Effector CD8-positive, alpha-beta T cell (primary cell): ENCODE data around the gene SIRT5.
A peak's percentile ranks its signal among the peaks of the same experiment; 100 is the strongest.

Experiments
- DNase-seq: peaks from one replicate; lab custom pipeline; 2025; lab: John Stamatoyannopoulos, UW
- total RNA-seq, 4 experiments: gene quantifications; one replicate each; lab custom pipeline; 2026; lab: John Stamatoyannopoulos, UW

The SIRT5 gene
- total RNA-seq = 22.8 to 31.5 (median 24.2) reads per million in 4 experiments

GRCh38 chr6:13574571-13575376 is at the start of gene SIRT5:
Gene SIRT5 (plus strand): TSS chr6:13574601. CDS start chr6:13584111, 9,510 bp downstream.
- DNase-seq = peak; percentile 53

GRCh38 chr6:13524801-13525508 is 49.4 kb upstream of the SIRT5 start:
- DNase-seq = no peak

GRCh38 chr6:13526357-13526726 is 48.1 kb upstream of the SIRT5 start:
- no peak for DNase-seq

GRCh38 chr6:13526727-13527670 is 47.4 kb upstream of the SIRT5 start:
- peak; percentile 27 for DNase-seq

- DNase-seq = no peak
Measured at GRCh38 chr6:13527671-13528056, 46.7 kb upstream of the SIRT5 start.

- DNase-seq = no peak
Measured at GRCh38 chr6:13528232-13528631, 46.2 kb upstream of the SIRT5 start.

- DNase-seq = no peak
Measured at GRCh38 chr6:13528777-13529343, 45.5 kb upstream of the SIRT5 start.

- DNase-seq = no peak
Measured at GRCh38 chr6:13531956-13532355, 42.4 kb upstream of the SIRT5 start.

- DNase-seq = no peak
Measured at GRCh38 chr6:13534536-13534935, 39.9 kb upstream of the SIRT5 start.

GRCh38 chr6:13535306-13535705 is 39.1 kb upstream of the SIRT5 start:
- DNase-seq = no peak

GRCh38 chr6:13536796-13537526 is 37.4 kb upstream of the SIRT5 start:
- DNase-seq = no peak

GRCh38 chr6:13537527-13537897 is 36.9 kb upstream of the SIRT5 start:
- no peak for DNase-seq

- DNase-seq = no peak
Measured at GRCh38 chr6:13538084-13538483, 36.3 kb upstream of the SIRT5 start.

GRCh38 chr6:13538600-13538999 is 35.8 kb upstream of the SIRT5 start:
- no peak for DNase-seq

- no peak for DNase-seq
Measured at GRCh38 chr6:13539572-13539971, 34.8 kb upstream of the SIRT5 start.

GRCh38 chr6:13541496-13541895 is 32.9 kb upstream of the SIRT5 start:
- no peak for DNase-seq

GRCh38 chr6:13544454-13545186 is 29.8 kb upstream of the SIRT5 start:
- no peak for DNase-seq

GRCh38 chr6:13545885-13546284 is 28.5 kb upstream of the SIRT5 start:
- no peak for DNase-seq

GRCh38 chr6:13548500-13549210 is 25.7 kb upstream of the SIRT5 start:
- DNase-seq = no peak

- no peak for DNase-seq
Measured at GRCh38 chr6:13550656-13551055, 23.7 kb upstream of the SIRT5 start.
